ENCODE results near the gene KYAT1. TPM values are rescaled to one million over a fixed set of nuclear protein-coding genes. Genes with fewer than 3 reads are reported as not detected.

KYAT1 gene
- total and polyA plus RNA-seq, 2 of the 13 experiments (the other 11 are each of a cell fraction or from before 2014, with no cell fraction given): 9.2 to 46.5 TPM

DNA sequence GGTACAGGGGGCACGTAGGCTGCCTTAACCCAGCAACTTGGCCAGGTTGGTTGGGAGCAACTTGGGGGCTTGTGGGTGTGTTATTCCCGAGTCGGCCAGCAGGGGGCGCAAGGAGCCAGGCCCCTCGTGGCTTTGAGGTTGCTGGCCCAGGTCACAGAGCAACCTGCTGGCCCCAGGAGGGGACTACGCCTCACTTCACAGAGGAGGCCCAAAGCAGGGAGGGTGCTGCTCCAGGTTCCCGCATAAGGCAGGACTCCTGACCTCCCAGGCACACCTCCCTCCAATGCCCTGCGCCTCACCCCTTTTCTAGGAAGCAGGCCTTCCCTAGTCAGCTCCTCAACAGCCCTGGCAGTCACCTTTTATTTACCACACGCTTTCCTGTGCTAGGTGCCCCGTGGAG lies 18.1 kb downstream of the KYAT1 start (continued):
- TF ChIP-seq, protein P1, sequence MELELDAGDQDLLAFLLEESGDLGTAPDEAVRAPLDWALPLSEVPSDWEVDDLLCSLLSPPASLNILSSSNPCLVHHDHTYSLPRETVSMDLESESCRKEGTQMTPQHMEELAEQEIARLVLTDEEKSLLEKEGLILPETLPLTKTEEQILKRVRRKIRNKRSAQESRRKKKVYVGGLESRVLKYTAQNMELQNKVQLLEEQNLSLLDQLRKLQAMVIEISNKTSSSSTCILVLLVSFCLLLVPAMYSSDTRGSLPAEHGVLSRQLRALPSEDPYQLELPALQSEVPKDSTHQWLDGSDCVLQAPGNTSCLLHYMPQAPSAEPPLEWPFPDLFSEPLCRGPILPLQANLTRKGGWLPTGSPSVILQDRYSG (CRISPR knock-in tag; IDR thresholded peaks at IDR 0.05): no peak
- TF ChIP-seq AKAP8 (CRISPR knock-in tag; IDR thresholded peaks at IDR 0.05) (peak; percentile 61; the same call in 1 of the 2 replicates), ZNF567 (CRISPR knock-in tag; IDR thresholded peaks at IDR 0.05; ENCODE audit: borderline replicate concordance) (0 out of 2 replicates have a peak, but pooled peaks have one; percentile 52), SRSF1 (optimal IDR thresholded peaks at IDR 0.05; ENCODE audit: low read depth, low read length) (no peak), ZNF83 (CRISPR knock-in tag; IDR thresholded peaks at IDR 0.05; ENCODE audit: borderline replicate concordance) (no peak), CTCF (CRISPR knock-in tag; IDR thresholded peaks at IDR 0.05) (peak; percentile 98), TERF1 (CRISPR knock-in tag; IDR thresholded peaks at IDR 0.05) (no peak), ZNF12 (CRISPR knock-in tag; IDR thresholded peaks at IDR 0.05) (no peak), ZBTB14 (CRISPR knock-in tag; IDR thresholded peaks at IDR 0.05) (no peak), ISX (CRISPR knock-in tag; conservative IDR thresholded peaks at IDR 0.05) (no peak), ZNF572 (CRISPR knock-in tag; IDR thresholded peaks at IDR 0.05) (no peak), ZSCAN12 (CRISPR knock-in tag; IDR thresholded peaks at IDR 0.05) (no peak), ZFX (CRISPR knock-in tag; IDR thresholded peaks at IDR 0.05; ENCODE audit: low read depth) (peak; percentile 70), ZNF577 (CRISPR knock-in tag; IDR thresholded peaks at IDR 0.05; ENCODE audit: borderline replicate concordance, low read depth) (no peak), NFIB (CRISPR knock-in tag; IDR thresholded peaks at IDR 0.05; ENCODE audit: borderline replicate concordance) (no peak)
- TF ChIP-seq, protein P2, sequence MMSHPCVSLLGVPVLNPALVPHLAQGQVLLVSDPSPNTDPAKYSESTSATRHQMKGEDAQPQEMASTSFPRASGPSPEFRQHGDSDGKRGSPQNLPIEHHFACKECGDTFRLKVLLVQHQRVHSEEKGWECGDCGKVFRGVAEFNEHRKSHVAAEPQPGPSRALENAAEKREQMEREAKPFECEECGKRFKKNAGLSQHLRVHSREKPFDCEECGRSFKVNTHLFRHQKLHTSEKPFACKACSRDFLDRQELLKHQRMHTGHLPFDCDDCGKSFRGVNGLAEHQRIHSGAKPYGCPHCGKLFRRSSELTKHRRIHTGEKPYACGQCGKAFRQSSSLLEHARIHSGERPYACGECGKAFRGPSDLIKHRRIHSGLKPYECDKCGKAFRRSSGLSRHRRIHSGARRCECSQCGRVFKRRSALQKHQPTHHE (CRISPR knock-in tag; IDR thresholded peaks at IDR 0.05; ENCODE audit: borderline replicate concordance): no peak
- TF ChIP-seq, protein P3, sequence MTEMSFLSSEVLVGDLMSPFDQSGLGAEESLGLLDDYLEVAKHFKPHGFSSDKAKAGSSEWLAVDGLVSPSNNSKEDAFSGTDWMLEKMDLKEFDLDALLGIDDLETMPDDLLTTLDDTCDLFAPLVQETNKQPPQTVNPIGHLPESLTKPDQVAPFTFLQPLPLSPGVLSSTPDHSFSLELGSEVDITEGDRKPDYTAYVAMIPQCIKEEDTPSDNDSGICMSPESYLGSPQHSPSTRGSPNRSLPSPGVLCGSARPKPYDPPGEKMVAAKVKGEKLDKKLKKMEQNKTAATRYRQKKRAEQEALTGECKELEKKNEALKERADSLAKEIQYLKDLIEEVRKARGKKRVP (CRISPR knock-in tag; IDR thresholded peaks at IDR 0.05): no peak
- TF ChIP-seq, protein P4, sequence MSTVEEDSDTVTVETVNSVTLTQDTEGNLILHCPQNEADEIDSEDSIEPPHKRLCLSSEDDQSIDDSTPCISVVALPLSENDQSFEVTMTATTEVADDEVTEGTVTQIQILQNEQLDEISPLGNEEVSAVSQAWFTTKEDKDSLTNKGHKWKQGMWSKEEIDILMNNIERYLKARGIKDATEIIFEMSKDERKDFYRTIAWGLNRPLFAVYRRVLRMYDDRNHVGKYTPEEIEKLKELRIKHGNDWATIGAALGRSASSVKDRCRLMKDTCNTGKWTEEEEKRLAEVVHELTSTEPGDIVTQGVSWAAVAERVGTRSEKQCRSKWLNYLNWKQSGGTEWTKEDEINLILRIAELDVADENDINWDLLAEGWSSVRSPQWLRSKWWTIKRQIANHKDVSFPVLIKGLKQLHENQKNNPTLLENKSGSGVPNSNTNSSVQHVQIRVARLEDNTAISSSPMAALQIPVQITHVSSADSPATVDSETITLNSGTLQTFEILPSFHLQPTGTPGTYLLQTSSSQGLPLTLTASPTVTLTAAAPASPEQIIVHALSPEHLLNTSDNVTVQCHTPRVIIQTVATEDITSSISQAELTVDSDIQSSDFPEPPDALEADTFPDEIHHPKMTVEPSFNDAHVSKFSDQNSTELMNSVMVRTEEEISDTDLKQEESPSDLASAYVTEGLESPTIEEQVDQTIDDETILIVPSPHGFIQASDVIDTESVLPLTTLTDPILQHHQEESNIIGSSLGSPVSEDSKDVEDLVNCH (CRISPR knock-in tag; IDR thresholded peaks at IDR 0.05): no peak
